ENCODE results near the gene CHMP2B.
"Not testable (repeated sequence)": the region's sequence is repeated elsewhere in the genome, so short reads cannot be mapped to it uniquely, and the experiment has no call there.

The CHMP2B gene

GRCh38 chr3:87236093-87236492, 9.0 kb downstream of the CHMP2B start:
- DNase-seq, result no peak

GRCh38 chr3:87246662-87247429, 19.7 kb downstream of the CHMP2B start:
- DNase-seq, result no peak

GRCh38 chr3:87247430-87247773, 20.3 kb downstream of the CHMP2B start:
- no peak for DNase-seq

- not testable (repeated sequence) for DNase-seq
These were observed 21.1 kb downstream of the CHMP2B start for GRCh38 chr3:87248231-87248630.

GRCh38 chr3:87248831-87249230, 21.7 kb downstream of the CHMP2B start:
- DNase-seq, result no peak

GRCh38 chr3:87250009-87250408, 22.9 kb downstream of the CHMP2B start:
- no peak for DNase-seq

- DNase-seq, result no peak
These were observed 33.2 kb downstream of the CHMP2B start for GRCh38 chr3:87260270-87260669.

- DNase-seq, result no peak
These were observed 34.8 kb downstream of the CHMP2B start for GRCh38 chr3:87261925-87262324.

GRCh38 chr3:87267953-87268645, 41.0 kb downstream of the CHMP2B start:
- no peak for DNase-seq

- no peak for DNase-seq
These were observed 41.6 kb downstream of the CHMP2B start for GRCh38 chr3:87268646-87269211.

- DNase-seq, result no peak
These were observed 42.6 kb downstream of the CHMP2B start for GRCh38 chr3:87269723-87270122.

GRCh38 chr3:87270908-87271700, 44.0 kb downstream of the CHMP2B start:
- no peak for DNase-seq

GRCh38 chr3:87272718-87273341, 45.7 kb downstream of the CHMP2B start:
- no peak for DNase-seq

GRCh38 chr3:87276484-87276883, 49.4 kb downstream of the CHMP2B start, which contains the start of gene POU1F1:
POU1F1 (minus strand) TSS chr3:87276584; CDS start chr3:87276462, 122 bp downstream.
- DNase-seq, result no peak

- no peak for DNase-seq
These were observed 59.9 kb downstream of the CHMP2B start for GRCh38 chr3:87287011-87287410.

GRCh38 chr3:87288446-87288845, 61.3 kb downstream of the CHMP2B start:
- no peak for DNase-seq

GRCh38 chr3:87298111-87298718, 71.1 kb downstream of the CHMP2B start:
- DNase-seq, result no peak

- not testable (repeated sequence) for DNase-seq
These were observed 77.9 kb downstream of the CHMP2B start for GRCh38 chr3:87305031-87305430.

Measured in right forelimb (tissue), 1 donor.